GM18867 (cell line): ENCODE data around the gene C1orf35.

ENCODE experiments used
- ATAC-seq: cut with Tn5 transposase; IDR thresholded peaks from one replicate; pipeline ENCODE4 v1.9.1; 2021; ENCODE audit warnings: mild to moderate bottlenecking, moderate library complexity; ENCODE audit not compliant: unreplicated experiment

The C1orf35 gene

GRCh38 chr1:228096416-228097332 is 6.5 kb downstream of the C1orf35 start:
- no peak for ATAC-seq

- no peak for ATAC-seq
Observed at GRCh38 chr1:228095938-228096337, 7.2 kb downstream of the C1orf35 start.

- ATAC-seq = no peak
Observed at GRCh38 chr1:228095161-228095560, 8.0 kb downstream of the C1orf35 start.

- ATAC-seq = no peak
Observed at GRCh38 chr1:228094432-228095016, 8.6 kb downstream of the C1orf35 start.

- no peak for ATAC-seq
Observed at GRCh38 chr1:228093050-228093906, 9.8 kb downstream of the C1orf35 start.

- ATAC-seq = no peak
Observed at GRCh38 chr1:228092342-228093049, 10.6 kb downstream of the C1orf35 start.

GRCh38 chr1:228091084-228091483 is 12.0 kb downstream of the C1orf35 start:
- no peak for ATAC-seq

GRCh38 chr1:228090613-228091081 is 12.5 kb downstream of the C1orf35 start:
- no peak for ATAC-seq

GRCh38 chr1:228089519-228090380 is 13.4 kb downstream of the C1orf35 start:
- ATAC-seq = no peak

GRCh38 chr1:228088586-228089498 is 14.3 kb downstream of the C1orf35 start:
- ATAC-seq = no peak

GRCh38 chr1:228087771-228088251 is 15.3 kb downstream of the C1orf35 start:
- ATAC-seq = no peak

- no peak for ATAC-seq
Observed at GRCh38 chr1:228085287-228085951, 17.7 kb downstream of the C1orf35 start.

GRCh38 chr1:228084797-228085196 is 18.3 kb downstream of the C1orf35 start:
- ATAC-seq = no peak

GRCh38 chr1:228084325-228084724 is 18.8 kb downstream of the C1orf35 start:
- no peak for ATAC-seq

- ATAC-seq = no peak
Observed at GRCh38 chr1:228083871-228084278, 19.2 kb downstream of the C1orf35 start.

- ATAC-seq = peak; percentile 23
Observed at GRCh38 chr1:228082918-228083870, 19.9 kb downstream of the C1orf35 start.
